ENCODE data around the gene RPLP1.

RPLP1 gene

DNA sequence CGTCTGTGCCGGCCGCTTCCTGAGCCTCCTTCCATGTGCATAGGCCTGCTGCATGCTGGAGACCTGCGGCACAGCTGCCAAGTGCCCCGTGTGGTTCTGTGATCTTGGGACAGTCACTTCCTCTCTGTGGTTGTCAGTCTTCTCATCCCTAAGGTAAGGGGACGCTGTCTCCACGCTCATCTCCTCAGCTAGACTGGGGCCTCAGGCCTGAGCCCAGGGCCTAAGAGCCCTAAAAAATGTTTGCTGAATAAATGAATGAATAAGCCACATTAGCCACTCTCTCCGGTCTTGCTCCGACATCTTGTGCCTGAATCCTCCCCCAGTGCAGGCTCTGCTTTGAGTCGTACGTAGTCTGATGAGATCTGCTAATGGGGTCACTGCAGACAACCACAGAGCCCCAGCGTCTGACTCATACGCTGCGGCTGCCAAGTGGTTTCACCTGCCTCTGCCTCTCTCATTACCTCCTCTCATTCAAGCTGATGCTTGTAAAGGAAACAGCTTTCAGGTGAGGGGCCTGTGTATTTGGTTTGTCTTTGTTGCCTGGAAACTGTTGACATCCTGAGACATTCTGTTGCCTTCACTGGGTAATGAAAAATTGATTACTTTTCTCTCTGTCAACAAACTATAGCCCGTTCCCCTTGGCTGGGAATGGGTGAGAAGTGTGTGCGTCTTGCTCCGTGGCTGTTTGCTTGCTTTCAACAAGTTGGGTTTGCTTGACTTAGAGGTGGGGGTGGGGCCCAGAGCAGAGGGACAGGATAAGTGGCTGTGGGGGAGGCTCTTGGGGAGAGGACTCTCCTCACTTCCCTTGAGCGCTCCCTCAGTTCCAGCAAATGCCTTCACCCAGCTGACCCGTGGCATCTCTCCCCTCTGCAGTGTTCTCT, 15.9 kb downstream of the RPLP1 start:
- DNase-seq (ENCODE audit: extremely low read depth in 1 of 2, low read depth in 1 of 2): peak; percentile 68 to 78

GRCh38 chr15:69469467-69470201, 17.0 kb downstream of the RPLP1 start:
- DNase-seq (ENCODE audit: extremely low read depth in 1 of 2, low read depth in 1 of 2): no peak

DNA sequence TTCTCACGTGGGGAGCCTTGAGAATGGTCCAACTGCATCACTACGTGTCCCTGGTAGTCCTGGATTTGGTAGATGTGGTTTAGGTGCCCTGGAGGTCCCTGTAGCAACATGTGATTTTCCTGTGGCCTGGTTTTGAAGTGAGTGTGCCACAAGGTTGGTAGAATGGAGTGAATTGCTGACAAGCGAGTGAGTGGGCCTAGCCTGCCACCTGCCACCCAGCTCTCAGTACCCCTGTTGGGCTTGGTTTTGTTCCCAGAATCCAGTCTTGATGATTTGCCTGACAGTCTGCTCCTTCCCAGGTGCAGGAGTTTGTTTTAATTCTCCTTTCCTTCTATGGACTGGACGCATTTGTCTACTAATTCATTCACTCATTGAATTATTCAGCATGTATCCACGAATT, 19.4 kb downstream of the RPLP1 start:
- DNase-seq (ENCODE audit: extremely low read depth in 1 of 2, low read depth in 1 of 2): no peak

GRCh38 chr15:69472562-69472961, 19.9 kb downstream of the RPLP1 start:
- DNase-seq (ENCODE audit: extremely low read depth in 1 of 2, low read depth in 1 of 2): no peak

GRCh38 chr15:69474291-69474690, 21.7 kb downstream of the RPLP1 start:
- no peak for DNase-seq (ENCODE audit: extremely low read depth in 1 of 2, low read depth in 1 of 2)

GRCh38 chr15:69474846-69475455, 22.3 kb downstream of the RPLP1 start:
- no peak for DNase-seq (ENCODE audit: extremely low read depth in 1 of 2, low read depth in 1 of 2)

- DNase-seq (ENCODE audit: extremely low read depth in 1 of 2, low read depth in 1 of 2): peak; percentile 37 to 58
Measured at GRCh38 chr15:69475769-69476358, 23.2 kb downstream of the RPLP1 start.

- DNase-seq (ENCODE audit: extremely low read depth in 1 of 2, low read depth in 1 of 2): no peak
Measured at GRCh38 chr15:69476704-69477473, 24.3 kb downstream of the RPLP1 start.

- DNase-seq (ENCODE audit: extremely low read depth in 1 of 2, low read depth in 1 of 2): peak in 1 of 2 donors; percentile 42
Measured at GRCh38 chr15:69478259-69478781, 25.7 kb downstream of the RPLP1 start.

DNA sequence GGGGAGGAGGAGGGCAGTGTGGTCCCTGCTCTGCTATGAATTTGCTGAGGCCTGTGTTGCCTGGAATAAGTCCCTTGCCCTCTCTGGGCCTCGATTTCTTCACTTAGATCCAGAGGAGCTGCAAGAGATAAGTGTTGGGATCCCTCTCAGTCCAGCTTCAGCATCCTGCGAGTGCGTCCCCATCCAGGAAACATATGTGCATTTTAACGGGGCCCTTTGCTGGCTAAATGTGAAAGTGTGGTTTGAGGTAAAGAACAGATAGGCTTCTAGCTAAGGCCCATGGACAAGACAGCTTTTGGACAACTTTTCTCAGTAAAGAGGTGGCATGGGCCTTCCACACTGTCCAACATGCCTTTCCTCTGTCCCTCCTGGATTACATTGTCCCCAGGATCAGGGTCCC, 26.5 kb downstream of the RPLP1 start:
- DNase-seq (ENCODE audit: extremely low read depth in 1 of 2, low read depth in 1 of 2): no peak

DNA sequence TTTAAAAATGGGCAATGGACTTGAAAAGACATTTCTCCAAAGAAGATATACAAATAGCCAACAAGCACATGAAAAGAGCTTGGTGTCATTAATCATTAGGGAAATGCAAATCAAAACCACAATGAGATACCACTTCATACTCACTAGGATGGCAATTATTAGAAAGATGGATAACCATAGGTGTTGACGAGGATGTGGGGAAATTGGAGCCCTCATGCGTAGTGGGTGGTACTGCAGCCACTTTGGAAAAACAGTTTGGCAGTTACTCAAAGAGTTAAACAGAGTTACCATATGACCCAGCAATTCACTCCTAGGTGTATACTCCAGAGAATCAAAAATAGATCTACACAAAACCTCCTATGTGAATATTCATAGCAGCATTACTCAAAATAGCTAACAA, 27.4 kb downstream of the RPLP1 start:
- no peak for DNase-seq (ENCODE audit: extremely low read depth in 1 of 2, low read depth in 1 of 2)

GRCh38 chr15:69480932-69481331, 28.3 kb downstream of the RPLP1 start:
- no peak for DNase-seq (ENCODE audit: extremely low read depth in 1 of 2, low read depth in 1 of 2)

GRCh38 chr15:69482686-69483256, 30.2 kb downstream of the RPLP1 start:
- no peak for DNase-seq (ENCODE audit: extremely low read depth in 1 of 2, low read depth in 1 of 2)

DNA sequence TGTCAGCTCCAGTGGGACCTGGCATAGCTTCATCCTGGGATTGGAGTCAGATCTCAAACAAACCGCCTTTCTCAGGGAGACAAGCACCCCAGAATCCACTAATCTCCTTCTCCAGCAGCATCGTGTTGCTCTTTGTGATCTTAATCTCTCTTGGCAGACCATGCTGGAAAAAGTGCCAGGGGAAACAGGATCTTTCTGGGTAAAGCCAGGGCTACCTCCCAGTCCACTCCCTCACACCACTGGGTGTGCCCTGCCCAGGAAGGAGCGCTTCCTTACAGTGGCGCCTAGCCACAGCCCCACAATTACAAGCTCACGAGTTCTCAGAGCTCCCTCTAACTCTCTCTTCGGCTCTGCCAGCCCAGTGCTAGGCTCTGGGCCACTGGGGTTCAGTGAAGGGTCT, 32.2 kb downstream of the RPLP1 start:
- DNase-seq (ENCODE audit: extremely low read depth in 1 of 2, low read depth in 1 of 2): no peak

DNA sequence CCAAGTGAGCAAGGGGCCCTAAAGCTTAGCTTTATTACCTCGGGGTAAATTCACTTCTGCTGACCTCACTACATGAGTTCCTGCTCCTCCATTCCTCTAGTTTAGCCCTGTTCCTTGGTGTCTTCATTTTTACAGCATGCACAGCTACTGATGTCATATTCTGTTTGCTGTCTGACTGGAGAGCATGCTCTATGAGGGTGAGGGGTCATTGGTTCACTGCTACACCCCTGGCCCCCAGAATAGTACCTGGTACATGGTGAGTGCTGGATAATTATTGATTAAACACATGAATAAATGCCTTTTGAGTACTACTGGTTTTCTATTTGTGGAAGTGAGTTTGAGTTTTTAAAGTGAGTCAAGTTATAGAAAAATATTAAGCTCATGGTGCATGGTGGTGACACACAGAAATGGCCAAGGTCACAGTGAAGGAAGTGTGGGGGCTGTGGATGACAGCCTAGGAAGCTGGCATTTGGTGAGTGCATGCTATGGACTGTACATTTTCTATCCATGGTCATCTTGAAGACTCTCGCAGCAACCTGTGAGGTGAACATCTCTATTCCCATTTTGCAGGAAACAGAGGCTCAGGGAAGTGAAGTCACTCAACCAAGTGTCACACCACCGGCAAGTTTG, 34.0 kb downstream of the RPLP1 start:
- no peak for DNase-seq (ENCODE audit: extremely low read depth in 1 of 2, low read depth in 1 of 2)

DNA sequence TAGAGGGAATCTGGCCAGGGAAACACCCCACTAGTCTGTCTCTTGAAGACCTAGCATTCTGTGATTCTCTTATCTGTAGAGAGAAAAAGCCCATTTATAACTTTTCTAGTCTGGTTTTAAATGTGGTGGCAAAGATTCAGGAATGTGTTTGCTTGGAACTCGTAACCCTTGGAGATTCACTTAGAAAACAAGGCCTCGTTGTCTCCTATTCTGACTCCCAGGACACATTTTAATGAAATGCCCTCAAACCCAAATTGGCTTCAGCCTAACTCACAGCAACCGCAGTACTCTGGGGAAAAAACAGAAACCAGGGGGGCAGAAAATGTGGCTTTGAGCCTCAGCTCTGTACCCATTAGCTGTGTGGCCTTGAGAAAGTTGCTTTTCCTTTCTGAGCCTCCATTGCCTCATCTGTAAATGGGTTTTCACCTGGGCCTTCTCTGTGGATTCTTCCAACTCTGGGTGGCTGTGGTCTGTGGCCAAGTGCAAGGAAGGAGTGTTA, 36.5 kb downstream of the RPLP1 start:
- DNase-seq (ENCODE audit: extremely low read depth in 1 of 2, low read depth in 1 of 2): no peak

DNA sequence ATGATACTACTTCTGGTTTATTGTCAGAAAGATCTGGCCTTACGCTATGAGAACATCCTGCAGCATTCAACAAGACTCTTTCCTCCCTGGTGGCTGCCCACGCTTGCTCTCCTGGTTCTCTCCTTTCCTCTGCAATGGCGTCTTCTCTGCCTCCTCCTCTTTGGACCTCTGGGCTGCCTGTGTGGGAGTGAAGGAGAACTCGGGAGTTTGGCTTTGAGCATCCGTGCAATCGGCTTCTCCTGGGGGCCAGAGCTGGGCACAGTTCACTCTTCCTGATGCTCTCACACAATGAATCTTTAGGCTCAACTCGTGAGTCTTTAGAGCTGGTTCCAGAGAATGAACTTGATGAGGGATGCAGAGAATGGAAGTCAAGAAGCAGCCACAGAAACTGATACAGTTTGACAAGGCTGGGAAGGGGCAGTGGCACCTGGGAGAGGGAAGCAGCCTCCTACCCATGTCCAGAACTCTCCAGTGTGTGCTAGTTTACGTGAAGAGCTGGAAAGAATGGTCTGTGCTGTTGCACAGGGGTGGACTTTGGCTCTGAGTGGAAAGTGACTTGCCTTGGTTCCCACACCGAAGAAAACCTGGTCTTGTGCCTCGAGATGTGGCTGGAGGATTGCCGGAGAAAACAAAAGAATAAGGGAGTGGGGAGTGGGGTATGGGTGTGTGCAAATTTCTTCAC, 37.9 kb downstream of the RPLP1 start:
- no peak for DNase-seq (ENCODE audit: extremely low read depth in 1 of 2, low read depth in 1 of 2)

DNA sequence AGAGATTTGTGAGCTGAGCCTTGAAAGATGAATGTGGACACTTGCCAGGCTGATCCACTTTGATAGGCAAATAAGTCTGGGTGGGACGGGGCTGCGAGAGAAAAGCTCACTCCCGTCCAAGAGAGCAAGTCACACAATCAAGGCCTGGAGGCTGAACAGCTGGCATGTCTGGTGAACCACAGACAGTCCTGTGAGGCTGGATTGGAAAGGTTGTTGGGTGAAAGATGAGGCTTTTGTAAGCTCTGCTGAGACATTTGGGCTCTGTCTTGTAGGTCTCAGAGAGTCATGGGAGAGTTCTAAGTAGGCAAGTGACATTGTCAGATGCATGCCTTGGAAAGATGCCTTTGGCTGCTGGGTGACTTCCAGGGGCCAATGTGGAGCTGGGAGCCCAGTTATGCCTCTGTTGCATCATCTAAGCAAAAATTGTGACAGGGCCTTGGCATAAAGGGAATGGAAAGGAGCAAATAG, 38.5 kb downstream of the RPLP1 start:
- DNase-seq (ENCODE audit: extremely low read depth in 1 of 2, low read depth in 1 of 2): no peak

GRCh38 chr15:69493406-69493805, 40.8 kb downstream of the RPLP1 start:
- no peak for DNase-seq (ENCODE audit: extremely low read depth in 1 of 2, low read depth in 1 of 2)

Data from activated CD8-positive, alpha-beta memory T cell treated with anti-CD3 and anti-CD28 coated beads for 1 hour (primary cell).